ENCODE data around the gene MRTFA.

Gene MRTFA

DNA sequence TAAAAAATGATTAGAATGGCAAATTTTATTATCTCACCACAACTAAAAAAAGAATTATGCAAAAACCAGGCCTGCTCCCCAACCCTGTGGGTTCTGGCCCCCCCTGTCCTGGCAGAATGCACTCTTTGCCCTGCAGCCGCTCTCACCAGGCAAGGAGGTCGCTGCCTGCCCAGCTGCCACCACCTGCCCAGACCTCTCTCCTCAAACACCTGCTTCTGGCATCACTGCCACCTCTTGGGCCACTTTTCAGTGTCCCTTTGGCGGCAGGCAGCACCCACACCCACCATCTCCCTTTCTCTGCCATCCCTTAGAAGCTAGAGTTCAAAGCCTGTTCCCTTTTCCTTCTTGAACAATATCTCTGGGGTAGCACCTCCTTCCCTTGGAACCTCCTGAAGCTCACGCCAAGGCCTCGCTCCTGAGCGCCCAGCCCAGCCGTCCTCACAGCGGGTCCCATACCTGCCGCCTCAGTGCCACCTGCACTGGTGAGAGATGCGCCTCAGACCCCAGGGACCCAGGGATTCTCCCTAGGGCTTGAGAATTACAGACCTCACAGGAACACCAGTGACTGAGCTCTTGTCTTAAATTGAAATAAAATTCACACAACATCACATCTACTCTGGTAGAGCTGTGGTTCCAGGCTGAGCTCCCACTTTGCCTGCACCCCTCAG, 221.5 kb downstream of the MRTFA start:
- no peak overlapping the region for H3K4me3 ChIP-seq (ENCODE audit: control insufficient read depth, low read depth, low read length)
- DNase-seq (ENCODE audit: low read depth), result no peak
- no peak for TF ChIP-seq CTCF (conservative IDR thresholded peaks at IDR 0.05; ENCODE audit: control insufficient read depth, insufficient read depth, low read depth, low read length)

DNA sequence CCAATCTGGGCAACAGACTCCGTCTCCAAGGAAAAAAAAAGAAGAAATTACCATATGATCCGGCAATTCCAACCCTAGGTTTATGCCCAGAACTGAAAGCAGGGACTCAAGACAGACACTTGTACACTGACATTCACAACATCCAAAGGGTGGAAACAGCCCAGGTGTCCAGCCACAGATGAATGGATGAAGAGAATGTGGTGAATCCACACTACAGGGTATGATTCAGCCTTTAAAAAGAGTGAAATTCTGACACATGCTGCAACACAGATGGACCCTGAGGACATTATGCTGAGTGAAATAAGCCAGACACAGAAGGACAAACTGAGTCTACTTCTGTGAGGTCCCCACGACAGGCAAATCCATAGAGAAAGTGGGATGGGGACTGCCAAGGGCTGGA, 222.2 kb downstream of the MRTFA start:
- peak; percentile 26 for DNase-seq (ENCODE audit: low read depth)
- H3K4me3 ChIP-seq (ENCODE audit: control insufficient read depth, low read depth, low read length), result no peak overlapping the region
- no peak for TF ChIP-seq CTCF (conservative IDR thresholded peaks at IDR 0.05; ENCODE audit: control insufficient read depth, insufficient read depth, low read depth, low read length)

DNA sequence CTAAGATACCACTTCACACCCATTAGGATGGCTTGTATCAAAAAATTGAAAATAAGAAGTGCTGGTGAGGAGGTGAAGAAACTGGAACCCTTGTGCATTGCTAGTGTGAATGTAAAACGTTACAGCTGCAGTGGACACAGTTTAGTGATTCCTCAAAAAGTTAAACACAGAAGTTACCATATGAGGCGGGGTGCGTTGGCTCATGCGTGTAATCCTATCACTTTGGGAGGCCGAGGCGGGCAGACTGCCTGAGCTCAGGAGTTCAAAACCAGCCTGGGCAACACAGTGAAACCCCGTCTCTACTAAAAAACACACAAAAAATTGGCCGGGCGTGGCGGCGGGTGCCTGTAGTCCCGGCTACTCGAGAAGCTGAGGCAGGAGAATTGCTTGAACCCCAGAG, 222.6 kb downstream of the MRTFA start:
- DNase-seq (ENCODE audit: low read depth), result no peak
- no peak overlapping the region for H3K4me3 ChIP-seq (ENCODE audit: control insufficient read depth, low read depth, low read length)
- no peak for TF ChIP-seq CTCF (conservative IDR thresholded peaks at IDR 0.05; ENCODE audit: control insufficient read depth, insufficient read depth, low read depth, low read length)

DNA sequence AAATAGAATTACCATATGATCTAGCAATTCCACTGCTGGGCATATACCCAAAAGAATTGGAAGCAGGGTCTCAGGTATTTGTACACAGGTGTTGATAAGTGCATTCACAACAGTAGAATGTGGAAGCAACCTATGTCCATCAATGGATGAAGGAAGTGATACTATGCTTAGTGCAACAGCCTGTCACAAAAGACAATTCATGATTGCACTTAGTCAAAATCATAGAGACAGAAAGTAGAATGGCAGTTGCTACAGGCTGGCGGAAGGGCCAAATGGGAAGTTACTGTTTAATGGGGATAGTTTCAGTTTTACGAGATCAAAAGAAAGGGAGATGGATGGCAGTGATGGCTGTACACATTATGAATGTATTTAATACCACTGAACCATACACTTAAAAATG, 224.1 kb downstream of the MRTFA start:
- H3K4me3 ChIP-seq (ENCODE audit: control insufficient read depth, low read depth, low read length), result no peak overlapping the region
- TF ChIP-seq CTCF (conservative IDR thresholded peaks at IDR 0.05; ENCODE audit: control insufficient read depth, insufficient read depth, low read depth, low read length), result no peak
- no peak for DNase-seq (ENCODE audit: low read depth)

DNA sequence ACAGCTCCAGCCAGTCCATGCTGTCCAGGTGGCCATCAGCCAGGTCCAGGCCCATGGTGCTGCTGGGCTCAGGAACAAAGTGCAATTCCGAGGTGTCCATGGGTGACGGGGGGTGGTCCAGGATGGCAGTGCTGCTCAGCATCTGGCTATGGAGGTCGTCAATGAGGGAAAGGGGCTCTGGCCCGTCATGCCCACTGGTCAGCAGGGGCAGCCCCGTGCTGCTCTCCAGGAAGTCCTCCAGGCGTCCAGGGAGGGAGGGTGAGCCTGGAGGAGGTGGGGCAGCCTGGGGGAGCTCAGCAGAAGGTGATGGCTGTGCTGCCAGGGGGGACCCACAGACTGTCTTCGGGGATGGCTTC, 225.0 kb downstream of the MRTFA start:
- no peak for DNase-seq (ENCODE audit: low read depth)
- H3K4me3 ChIP-seq (ENCODE audit: control insufficient read depth, low read depth, low read length), result no peak overlapping the region
- no peak for TF ChIP-seq CTCF (conservative IDR thresholded peaks at IDR 0.05; ENCODE audit: control insufficient read depth, insufficient read depth, low read depth, low read length)

DNA sequence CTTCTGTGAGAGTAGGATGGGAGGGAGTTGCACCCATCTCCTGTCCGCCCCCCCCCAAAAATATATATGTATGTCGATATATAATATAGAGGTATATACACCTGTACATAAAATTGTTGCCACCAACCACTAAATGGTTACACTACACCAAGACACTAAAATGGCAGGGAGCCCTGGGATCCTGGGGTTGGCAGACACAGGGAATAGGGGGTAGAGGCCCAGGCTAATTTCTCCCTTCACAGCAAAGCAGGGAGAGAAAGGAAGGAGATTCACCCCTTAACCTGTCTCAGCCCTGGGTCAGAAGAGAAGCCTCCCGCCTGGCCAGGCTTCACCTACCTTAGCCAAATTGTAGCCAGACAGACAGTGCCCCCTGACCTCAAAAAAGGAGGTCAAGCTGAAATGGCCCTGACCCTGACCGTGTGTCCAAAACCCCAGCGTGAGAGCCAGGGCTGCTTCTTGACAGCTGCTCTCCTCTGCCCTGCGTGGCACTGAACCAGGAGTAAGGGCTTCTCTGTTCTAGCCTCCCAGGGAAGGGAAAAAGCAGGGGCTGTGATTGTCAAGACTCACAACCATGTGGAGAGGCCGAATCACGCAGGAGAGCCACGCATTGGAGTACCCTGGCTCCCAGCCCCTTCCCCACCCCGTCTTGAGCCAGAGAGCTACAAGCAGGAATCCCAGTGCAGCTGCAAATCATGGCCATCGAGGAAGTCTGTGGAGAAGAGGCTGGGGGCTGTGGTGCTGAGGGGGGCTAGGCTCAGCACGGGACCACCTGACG, 225.6 kb downstream of the MRTFA start:
- DNase-seq (ENCODE audit: low read depth), result no peak
- no peak overlapping the region for H3K4me3 ChIP-seq (ENCODE audit: control insufficient read depth, low read depth, low read length)
- TF ChIP-seq CTCF (conservative IDR thresholded peaks at IDR 0.05; ENCODE audit: control insufficient read depth, insufficient read depth, low read depth, low read length), result no peak
